Dedifferentiated amniotic fluid mesenchymal stem cell (primary cell): ENCODE results near the gene CA10.

Source experiments
- DNase-seq: peaks from one replicate; pipeline ENCODE4 v3.0.0-alpha.2; 2016; ENCODE audit errors: extremely low spot score

CA10 gene

GRCh38 chr17:51608251-51608933 is 550.1 kb downstream of the CA10 start:
- DNase-seq, result no peak

- DNase-seq, result no peak
Observed at GRCh38 chr17:51607512-51607911, 551.0 kb downstream of the CA10 start.

GRCh38 chr17:51604299-51605020 is 554.1 kb downstream of the CA10 start:
- DNase-seq, result no peak

- no peak for DNase-seq
Observed at GRCh38 chr17:51601622-51602261, 556.8 kb downstream of the CA10 start.

- no peak for DNase-seq
Observed at GRCh38 chr17:51598824-51599223, 559.7 kb downstream of the CA10 start.

- DNase-seq, result no peak
Observed at GRCh38 chr17:51597345-51597744, 561.2 kb downstream of the CA10 start.

GRCh38 chr17:51595826-51596398 is 562.6 kb downstream of the CA10 start:
- DNase-seq, result no peak

- no peak for DNase-seq
Observed at GRCh38 chr17:51590071-51590656, 568.4 kb downstream of the CA10 start.

GRCh38 chr17:51588063-51588462 is 570.5 kb downstream of the CA10 start:
- no peak for DNase-seq

- no peak for DNase-seq
Observed at GRCh38 chr17:51587516-51587915, 571.0 kb downstream of the CA10 start.

GRCh38 chr17:51585514-51586104 is 572.9 kb downstream of the CA10 start:
- no peak for DNase-seq

GRCh38 chr17:51580869-51581268 is 577.6 kb downstream of the CA10 start:
- no peak for DNase-seq
